Suppressor macrophage (primary cell): ENCODE data around the gene GCHFR.

ENCODE experiments used
- DNase-seq, 4 experiments: peaks; one replicate each; pipeline ENCODE4 v3.0.0-alpha.2; 2020 to 2022

Gene GCHFR

GRCh38 chr15:40754883-40755811 is 8.7 kb upstream of the GCHFR start, which contains the start of gene RMDN3:
TSS of gene RMDN3 (minus strand) at chr15:40755254. CDS start at chr15:40754783, 471 bp downstream.
- peak; percentile 97 to 99 (median 98) for DNase-seq

GRCh38 chr15:40755812-40756208 is 8.1 kb upstream of the GCHFR start:
- no peak for DNase-seq

GRCh38 chr15:40756938-40757337 is 6.9 kb upstream of the GCHFR start:
- no peak for DNase-seq

GRCh38 chr15:40759961-40760360 is 3.9 kb upstream of the GCHFR start:
- no peak for DNase-seq

GRCh38 chr15:40762919-40763800 is 708 bp upstream of the GCHFR start:
- DNase-seq, result peak; percentile 36 to 66 (median 49)

- peak; percentile 24 to 39 (median 28) for DNase-seq
These were observed 798 bp downstream of the GCHFR start for GRCh38 chr15:40764629-40765103.

- DNase-seq, result no peak
These were observed 2.4 kb downstream of the GCHFR start for GRCh38 chr15:40766194-40766815.

- DNase-seq, result no peak
These were observed 3.3 kb downstream of the GCHFR start for GRCh38 chr15:40766906-40767837.

GRCh38 chr15:40767838-40768500 is 4.1 kb downstream of the GCHFR start:
- no peak for DNase-seq

- DNase-seq, result peak in 2 of 4 experiments; percentile 39
These were observed 4.8 kb downstream of the GCHFR start for GRCh38 chr15:40768521-40769273.

- DNase-seq, result peak; percentile 53 to 73 (median 64)
These were observed 5.6 kb downstream of the GCHFR start, which contains the start of gene C15orf62 for GRCh38 chr15:40769274-40770146. TSS of gene C15orf62 (plus strand) at chr15:40769980. CDS start at chr15:40770496, 516 bp downstream.

- DNase-seq, result peak in 3 of 4 experiments; percentile 26 to 52 (median 38)
These were observed 6.4 kb downstream of the GCHFR start for GRCh38 chr15:40770147-40770721.

GRCh38 chr15:40771242-40771641 is 7.4 kb downstream of the GCHFR start:
- no peak for DNase-seq

GRCh38 chr15:40772014-40772413 is 8.1 kb downstream of the GCHFR start:
- no peak for DNase-seq

GRCh38 chr15:40773496-40773895 is 9.6 kb downstream of the GCHFR start:
- no peak for DNase-seq

GRCh38 chr15:40773902-40774301 is 10.0 kb downstream of the GCHFR start:
- DNase-seq, result no peak

- no peak for DNase-seq
These were observed 11.1 kb downstream of the GCHFR start for GRCh38 chr15:40775007-40775406.
